Parathyroid adenoma (tissue), 2 donors: ENCODE measurements around the gene APOBEC2.

Source experiments
- H2AFZ ChIP-seq: fragments of 300-600 bp; sonication (generic); one replicate; pipeline ENCODE4 v1.7.0; 2017; ENCODE audit warnings: antibody characterized with exemption, mild to moderate bottlenecking
- H3K27ac ChIP-seq: fragments of 300-600 bp; sonication (generic); one replicate; pipeline ENCODE4 v1.7.0; 2017
- H3K27me3 ChIP-seq: fragments of 300-600 bp; sonication (generic); one replicate; pipeline ENCODE4 v1.7.0; 2017; ENCODE audit warnings: low read length; ENCODE audit not compliant: control insufficient read depth, insufficient read depth
- H3K36me3 ChIP-seq: fragments of 300-600 bp; sonication (generic); one replicate; pipeline ENCODE4 v1.7.0; 2017; ENCODE audit warnings: low read length; ENCODE audit not compliant: control insufficient read depth, insufficient read depth
- H3K4me1 ChIP-seq: fragments of 300-600 bp; sonication (generic); one replicate; pipeline ENCODE4 v1.7.0; 2017; ENCODE audit warnings: control low read depth
- H3K4me2 ChIP-seq: fragments of 300-600 bp; sonication (generic); one replicate; pipeline ENCODE4 v1.7.0; 2017; ENCODE audit warnings: low read length
- H3K4me3 ChIP-seq: fragments of 300-600 bp; sonication (generic); one replicate; pipeline ENCODE4 v1.7.0; 2017; ENCODE audit warnings: low read depth, low read length
- H3K79me2 ChIP-seq: fragments of 300-600 bp; sonication (generic); one replicate; pipeline ENCODE4 v1.7.0; 2017; ENCODE audit warnings: control low read depth
- H3K9ac ChIP-seq: fragments of 300-600 bp; sonication (generic); one replicate; pipeline ENCODE4 v1.7.0; 2017; ENCODE audit warnings: mild to moderate bottlenecking
- H3K9me3 ChIP-seq: fragments of 300-600 bp; sonication (generic); one replicate; pipeline ENCODE4 v1.7.0; 2017; ENCODE audit warnings: low read length; ENCODE audit not compliant: control insufficient read depth
- TF ChIP-seq, protein P1 (sequence below): fragments of 300-600 bp; sonication (generic); IDR thresholded peaks from one replicate; pipeline ENCODE4 v1.7.0; 2017; ENCODE audit warnings: antibody characterized with exemption, mild to moderate bottlenecking
- donor health status: primary hyperparathyroidism.

APOBEC2 gene

DNA sequence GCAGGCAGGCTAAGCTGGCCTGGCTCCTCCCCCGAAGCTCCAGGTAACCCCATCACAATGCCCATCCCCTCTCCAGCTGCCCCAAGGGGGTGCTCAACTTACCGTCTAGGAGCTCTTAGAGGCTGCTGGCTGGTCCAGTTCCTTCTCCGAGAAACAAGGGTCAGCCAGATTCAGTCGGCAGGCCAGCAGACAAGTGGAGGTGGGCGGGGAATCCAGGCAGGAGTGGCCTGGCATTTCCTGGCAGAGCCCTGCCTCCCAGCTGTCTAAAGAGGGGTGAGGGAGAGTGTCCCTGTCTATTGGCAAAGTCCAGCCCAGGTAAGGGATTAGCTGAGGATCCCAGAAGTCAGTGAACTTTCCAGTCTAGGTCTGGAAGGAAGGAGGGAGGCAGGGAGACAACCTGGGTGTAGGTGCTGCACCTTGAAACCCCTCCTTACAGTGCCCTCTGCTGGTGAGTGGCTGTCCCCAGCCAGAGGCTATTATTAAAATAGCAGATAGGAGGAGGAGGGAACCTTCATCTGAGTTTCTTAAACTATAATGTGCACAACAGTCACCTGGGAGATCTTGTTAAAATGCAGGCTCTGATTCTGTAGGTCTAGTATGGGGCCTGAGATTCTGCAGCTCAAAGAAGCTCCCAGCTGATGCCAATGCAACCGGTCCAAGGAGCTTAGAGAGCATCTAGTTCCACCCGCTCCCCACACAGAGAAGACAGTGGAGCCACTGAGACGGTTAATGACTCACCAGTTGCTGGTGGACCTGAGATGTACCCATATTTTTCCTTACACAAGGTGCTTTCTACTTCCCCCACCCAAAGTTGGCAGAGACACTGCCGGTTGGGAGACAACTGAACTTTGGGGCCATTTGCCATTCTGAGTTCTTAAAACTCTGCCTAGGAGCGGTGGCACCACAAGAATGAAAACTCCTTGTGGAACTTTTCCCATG is 13.7 kb upstream of the APOBEC2 start, which contains the start of gene UNC5CL:
UNC5CL (minus strand) TSS at position 162 of the 939 bp plus-strand sequence. CDS start 4,147 bp downstream, outside the sequence.
- Histone ChIP-seq H3K36me3 (no peaks in the 10 kb centered on the region), H3K4me3 (no peak within 1 kb of the TSS), H3K9ac (no peak within 1 kb of the TSS), H3K9me3 (no peaks in the 10 kb centered on the region), H3K79me2 (no peaks in the 10 kb centered on the region), H3K4me2 (no peak within 1 kb of the TSS), H2AFZ (peak within 1 kb of the TSS; percentile 71), H3K4me1 (no peaks in the 10 kb centered on the region), H3K27ac (no peak within 1 kb of the TSS), H3K27me3 (no peaks in the 10 kb centered on the region)
- TF ChIP-seq, protein P1, sequence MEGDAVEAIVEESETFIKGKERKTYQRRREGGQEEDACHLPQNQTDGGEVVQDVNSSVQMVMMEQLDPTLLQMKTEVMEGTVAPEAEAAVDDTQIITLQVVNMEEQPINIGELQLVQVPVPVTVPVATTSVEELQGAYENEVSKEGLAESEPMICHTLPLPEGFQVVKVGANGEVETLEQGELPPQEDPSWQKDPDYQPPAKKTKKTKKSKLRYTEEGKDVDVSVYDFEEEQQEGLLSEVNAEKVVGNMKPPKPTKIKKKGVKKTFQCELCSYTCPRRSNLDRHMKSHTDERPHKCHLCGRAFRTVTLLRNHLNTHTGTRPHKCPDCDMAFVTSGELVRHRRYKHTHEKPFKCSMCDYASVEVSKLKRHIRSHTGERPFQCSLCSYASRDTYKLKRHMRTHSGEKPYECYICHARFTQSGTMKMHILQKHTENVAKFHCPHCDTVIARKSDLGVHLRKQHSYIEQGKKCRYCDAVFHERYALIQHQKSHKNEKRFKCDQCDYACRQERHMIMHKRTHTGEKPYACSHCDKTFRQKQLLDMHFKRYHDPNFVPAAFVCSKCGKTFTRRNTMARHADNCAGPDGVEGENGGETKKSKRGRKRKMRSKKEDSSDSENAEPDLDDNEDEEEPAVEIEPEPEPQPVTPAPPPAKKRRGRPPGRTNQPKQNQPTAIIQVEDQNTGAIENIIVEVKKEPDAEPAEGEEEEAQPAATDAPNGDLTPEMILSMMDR: peak; percentile 82

DNA sequence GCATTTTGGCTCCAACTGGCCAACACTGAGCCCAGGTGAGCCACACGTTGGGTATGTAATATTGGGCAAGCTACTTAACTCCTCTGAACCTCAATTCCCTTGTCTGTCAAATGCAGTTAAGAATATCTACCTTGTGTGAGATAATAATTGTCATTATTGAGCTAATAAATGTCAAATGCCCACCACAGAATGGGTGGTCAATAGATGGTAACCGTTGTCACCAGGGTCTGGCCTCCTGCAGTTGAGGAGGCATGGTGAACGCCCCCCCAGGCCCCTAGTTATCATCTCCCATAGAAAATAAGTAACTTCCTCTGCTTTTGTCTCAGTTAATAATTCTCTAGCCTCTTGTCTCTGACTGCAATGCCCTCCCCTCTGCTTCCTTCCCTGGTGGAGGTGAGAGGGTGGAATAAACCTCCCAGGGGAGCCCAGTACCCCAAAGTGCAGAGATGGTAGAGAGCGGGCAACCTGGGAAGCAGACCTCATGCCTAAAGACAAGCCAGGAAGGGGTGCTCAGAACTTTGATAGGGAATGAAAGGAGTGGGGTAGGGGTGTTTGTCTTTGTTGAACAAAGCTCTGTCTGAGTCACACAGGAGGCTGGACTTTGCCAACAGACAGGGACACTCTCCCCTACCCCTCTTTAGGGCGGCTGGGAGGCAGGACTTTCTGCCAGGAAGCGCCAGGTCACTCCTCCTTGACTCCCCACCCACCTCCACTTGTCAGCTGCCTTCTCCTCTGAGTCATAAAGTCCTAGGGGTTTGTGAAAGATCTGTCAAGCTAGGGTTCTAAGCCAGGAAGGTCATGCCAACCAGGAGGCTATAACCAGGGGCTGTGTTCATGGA is 12.7 kb upstream of the APOBEC2 start:
- Histone ChIP-seq H3K27me3 (no peaks in the 10 kb centered on the region), H3K4me2 (no peak overlapping the region), H3K9ac (no peak overlapping the region), H3K27ac (no peak overlapping the region), H3K4me1 (no peaks in the 10 kb centered on the region), H3K9me3 (no peaks in the 10 kb centered on the region), H3K36me3 (no peaks in the 10 kb centered on the region), H3K79me2 (no peaks in the 10 kb centered on the region), H2AFZ (no peak overlapping the region), H3K4me3 (no peak overlapping the region)
- TF ChIP-seq, protein P1: no peak

DNA sequence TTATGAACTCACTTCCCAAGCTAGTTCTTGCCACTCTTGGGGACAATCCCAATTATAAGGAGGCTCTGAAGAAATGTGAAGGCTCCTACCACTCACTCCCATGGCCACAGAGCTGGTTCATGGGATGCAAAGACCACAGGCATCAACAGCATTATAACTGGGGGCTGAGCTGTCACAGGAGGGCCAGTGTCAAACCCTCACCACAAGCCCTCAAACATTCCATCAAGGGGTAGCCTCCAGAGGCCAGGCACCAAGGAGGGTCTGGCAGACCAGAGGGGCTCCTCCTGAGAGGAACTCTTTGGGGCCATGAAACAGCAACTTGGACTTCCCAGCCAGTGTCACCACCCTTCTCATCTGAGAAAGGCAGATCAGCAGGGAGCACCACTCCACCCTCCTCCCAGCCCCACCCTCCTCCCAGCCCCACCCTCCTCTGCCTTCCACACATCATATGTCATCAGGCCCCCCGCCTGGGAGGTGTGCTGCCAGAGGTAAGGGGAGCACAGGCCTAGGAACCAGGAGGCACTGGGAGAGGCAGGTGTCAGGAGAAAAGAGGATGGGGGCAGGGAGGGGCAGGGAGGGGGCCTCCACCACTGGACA is 12.0 kb upstream of the APOBEC2 start:
- H3K27ac ChIP-seq: no peak overlapping the region
- H3K4me1 ChIP-seq: no peaks in the 10 kb centered on the region
- no peak overlapping the region for H3K4me3 ChIP-seq
- H3K9me3 ChIP-seq: no peaks in the 10 kb centered on the region
- TF ChIP-seq, protein P1: no peak
- H3K36me3 ChIP-seq: no peaks in the 10 kb centered on the region
- H2AFZ ChIP-seq: no peak overlapping the region
- H3K4me2 ChIP-seq: no peak overlapping the region
- H3K79me2 ChIP-seq: no peaks in the 10 kb centered on the region
- no peak overlapping the region for H3K9ac ChIP-seq
- H3K27me3 ChIP-seq: no peaks in the 10 kb centered on the region

DNA sequence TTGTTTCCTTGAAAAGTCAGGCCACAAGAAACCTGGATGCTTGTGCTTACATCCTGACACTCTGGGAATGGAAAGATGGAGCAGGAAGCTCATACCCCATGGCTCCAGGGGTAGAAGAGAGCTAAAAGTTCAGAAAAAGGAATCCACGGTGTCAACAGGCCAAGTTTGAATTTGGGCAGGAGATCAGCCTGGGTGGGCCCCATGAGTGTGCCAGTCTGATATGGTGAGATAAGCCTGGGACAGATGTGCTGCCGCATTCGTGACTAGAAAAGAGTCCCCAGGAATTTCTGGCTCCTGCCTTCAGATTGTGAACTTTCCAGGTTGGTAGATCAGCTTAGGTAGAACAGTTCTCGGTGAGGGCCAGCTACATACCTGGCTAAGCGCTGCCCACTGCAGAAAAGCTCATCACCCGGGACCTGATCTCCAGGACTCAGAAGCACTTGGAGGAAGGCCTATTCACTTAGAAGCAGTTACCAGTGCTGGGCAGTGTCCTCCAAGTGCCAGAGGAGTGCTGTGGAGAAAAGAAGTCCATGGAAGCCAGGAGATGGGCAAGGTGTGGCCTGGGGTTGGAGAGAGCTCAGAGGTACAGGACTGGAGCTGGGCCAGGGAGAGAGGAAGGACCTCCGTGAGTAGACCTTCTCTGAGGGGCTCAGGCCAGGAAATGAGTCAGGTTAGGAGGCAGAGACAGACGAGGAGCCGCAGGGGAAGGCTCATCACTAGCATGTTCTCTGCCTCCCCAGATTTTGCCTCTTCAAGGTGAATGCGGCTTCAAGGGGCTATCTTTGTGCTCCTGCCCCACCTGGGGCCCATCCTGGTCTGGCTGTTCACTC is 10.6 kb upstream of the APOBEC2 start, which contains the start of gene TSPO2:
TSPO2 (plus strand) TSS at position 242 of the 830 bp plus-strand sequence; CDS start at position 761, 519 bp downstream.
- Histone ChIP-seq H3K9ac (no peak within 1 kb of the TSS), H2AFZ (no peak within 1 kb of the TSS), H3K27ac (no peak within 1 kb of the TSS), H3K9me3 (no peaks in the 10 kb centered on the region), H3K27me3 (no peaks in the 10 kb centered on the region), H3K4me1 (no peaks in the 10 kb centered on the region), H3K36me3 (no peaks in the 10 kb centered on the region), H3K4me2 (no peak within 1 kb of the TSS), H3K79me2 (no peaks in the 10 kb centered on the region), H3K4me3 (no peak within 1 kb of the TSS)
- TF ChIP-seq, protein P1: no peak
